HG03135 (cell line): ENCODE results near the gene GRAMD4.
"Not testable (repeated sequence)": the region's sequence is repeated elsewhere in the genome, so short reads cannot be mapped to it uniquely, and the experiment has no call there.

Experiments used
- ATAC-seq: cut with Tn5 transposase; IDR thresholded peaks from one replicate; pipeline ENCODE4 v1.9.1; 2021; ENCODE audit warnings: mild to moderate bottlenecking, moderate library complexity; ENCODE audit not compliant: unreplicated experiment

The GRAMD4 gene

GRCh38 chr22:46617986-46618647, 2.1 kb upstream of the GRAMD4 start:
- no peak for ATAC-seq

GRCh38 chr22:46618667-46619066, 1.5 kb upstream of the GRAMD4 start:
- ATAC-seq: no peak

GRCh38 chr22:46619240-46619829, 851 bp upstream of the GRAMD4 start:
- no peak for ATAC-seq

- no peak for ATAC-seq
Observed at GRCh38 chr22:46620588-46621242, 529 bp downstream of the GRAMD4 start.

- ATAC-seq: not testable (repeated sequence)
Observed at GRCh38 chr22:46621243-46621930, 1.2 kb downstream of the GRAMD4 start.

- no peak for ATAC-seq
Observed at GRCh38 chr22:46622081-46622521, 1.9 kb downstream of the GRAMD4 start.

GRCh38 chr22:46625113-46625842, 5.1 kb downstream of the GRAMD4 start:
- no peak for ATAC-seq

- ATAC-seq: no peak
Observed at GRCh38 chr22:46625843-46626349, 5.7 kb downstream of the GRAMD4 start.

- no peak for ATAC-seq
Observed at GRCh38 chr22:46626356-46626755, 6.2 kb downstream of the GRAMD4 start.

GRCh38 chr22:46626911-46627805, 7.0 kb downstream of the GRAMD4 start:
- ATAC-seq: no peak

GRCh38 chr22:46627806-46628482, 7.8 kb downstream of the GRAMD4 start:
- ATAC-seq: no peak

GRCh38 chr22:46628756-46629155, 8.6 kb downstream of the GRAMD4 start:
- no peak for ATAC-seq

- ATAC-seq: no peak
Observed at GRCh38 chr22:46629291-46629690, 9.1 kb downstream of the GRAMD4 start.

- ATAC-seq: no peak
Observed at GRCh38 chr22:46631113-46631512, 10.9 kb downstream of the GRAMD4 start.

GRCh38 chr22:46632646-46633249, 12.6 kb downstream of the GRAMD4 start:
- no peak for ATAC-seq

GRCh38 chr22:46633334-46633890, 13.2 kb downstream of the GRAMD4 start:
- no peak for ATAC-seq

GRCh38 chr22:46634011-46634699, 14.0 kb downstream of the GRAMD4 start:
- no peak for ATAC-seq
